Measurements from ENCODE around the gene LEPROT. TPM values are rescaled to one million over a fixed set of nuclear protein-coding genes. Genes with fewer than 3 reads are reported as not detected.
A peak's percentile ranks its signal among the peaks of the same experiment; 100 is the strongest.

The LEPROT gene
- total and polyA plus RNA-seq, 2 of the 8 experiments (the other 6 are each of a cell fraction or from before 2014, with no cell fraction given), result 25.7 to 27.2 TPM

DNA sequence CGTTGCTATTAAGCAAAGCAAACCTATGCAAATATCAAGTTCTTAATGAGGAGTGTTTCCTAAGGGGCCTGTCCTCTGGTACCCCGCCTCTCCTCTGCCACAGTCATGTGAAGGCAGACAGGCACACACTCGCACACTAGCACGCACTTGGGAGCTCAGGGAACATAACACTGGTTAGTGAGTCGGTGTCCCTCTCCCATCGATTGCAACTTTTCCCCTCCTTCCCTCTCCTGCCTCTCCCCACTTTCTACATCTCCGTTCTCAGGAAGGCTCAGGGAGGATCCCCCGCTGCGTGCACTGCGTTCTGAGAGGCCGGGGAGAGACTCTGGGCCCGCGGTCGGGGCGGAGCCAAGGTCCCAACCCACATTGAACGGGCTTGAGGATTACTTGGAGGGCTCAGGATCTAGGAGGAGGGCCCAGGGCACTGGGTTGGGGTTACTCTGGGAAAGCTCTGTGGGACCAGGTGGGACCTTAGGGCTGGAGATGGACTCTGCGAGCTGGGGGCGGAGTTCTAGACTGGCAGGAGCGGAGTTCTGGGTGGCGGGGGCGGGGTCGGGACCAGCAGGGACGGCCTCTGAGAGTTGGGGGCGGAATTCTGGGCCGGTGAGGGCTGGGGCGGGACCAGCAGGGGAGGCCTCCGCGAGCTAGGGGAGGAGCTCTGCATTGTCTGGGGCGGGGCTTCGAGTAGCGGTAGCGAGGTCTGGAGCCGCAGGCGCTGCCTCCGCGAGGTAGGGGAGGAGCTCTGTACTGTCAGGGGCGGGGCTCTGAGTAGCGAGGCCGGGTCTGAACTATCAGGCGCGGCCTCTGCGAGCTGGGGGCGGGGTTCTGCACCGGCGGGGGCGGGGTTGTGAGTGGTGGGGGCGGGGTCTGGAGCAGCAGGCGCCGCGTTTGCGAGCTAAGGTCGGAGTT, 533 bp upstream of the LEPROT start (continued):
- TF ChIP-seq RXRA (IDR thresholded peaks at IDR 0.05; ENCODE audit: insufficient read depth, low read depth, low read length), result no peak
- TF ChIP-seq JUND (IDR thresholded peaks at IDR 0.05; ENCODE audit: low read length), result no peak
- TF ChIP-seq CHD2 (IDR thresholded peaks at IDR 0.05; ENCODE audit: low read length), result no peak
- TF ChIP-seq TAF1 (IDR thresholded peaks at IDR 0.05; ENCODE audit: low read depth, low read length), result peak; percentile 37; the same call in 1 of the 2 replicates
- TF ChIP-seq NRF1 (IDR thresholded peaks at IDR 0.05; ENCODE audit: low read depth, low read length), result no peak
- TF ChIP-seq, protein P1, sequence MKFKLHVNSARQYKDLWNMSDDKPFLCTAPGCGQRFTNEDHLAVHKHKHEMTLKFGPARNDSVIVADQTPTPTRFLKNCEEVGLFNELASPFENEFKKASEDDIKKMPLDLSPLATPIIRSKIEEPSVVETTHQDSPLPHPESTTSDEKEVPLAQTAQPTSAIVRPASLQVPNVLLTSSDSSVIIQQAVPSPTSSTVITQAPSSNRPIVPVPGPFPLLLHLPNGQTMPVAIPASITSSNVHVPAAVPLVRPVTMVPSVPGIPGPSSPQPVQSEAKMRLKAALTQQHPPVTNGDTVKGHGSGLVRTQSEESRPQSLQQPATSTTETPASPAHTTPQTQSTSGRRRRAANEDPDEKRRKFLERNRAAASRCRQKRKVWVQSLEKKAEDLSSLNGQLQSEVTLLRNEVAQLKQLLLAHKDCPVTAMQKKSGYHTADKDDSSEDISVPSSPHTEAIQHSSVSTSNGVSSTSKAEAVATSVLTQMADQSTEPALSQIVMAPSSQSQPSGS (IDR thresholded peaks at IDR 0.05; ENCODE audit: low read length), result no peak
- TF ChIP-seq BCL11A (IDR thresholded peaks at IDR 0.05; ENCODE audit: low read depth in 2 of 2, low read length in 2 of 2), result no peak
- no peak for TF ChIP-seq KDM5A (IDR thresholded peaks at IDR 0.05; ENCODE audit: low read length)
- TF ChIP-seq CTBP2 (IDR thresholded peaks at IDR 0.05; ENCODE audit: borderline replicate concordance, insufficient read depth, insufficient read length, low read length), result no peak
- no peak for TF ChIP-seq EZH2 (IDR thresholded peaks at IDR 0.05; ENCODE audit: low read depth, low read length, severe bottlenecking)
- TF ChIP-seq RNF2 (IDR thresholded peaks at IDR 0.05; ENCODE audit: borderline replicate concordance, low read depth, low read length, missing control alignments, poor library complexity, severe bottlenecking), result no peak
- TF ChIP-seq SP4 (IDR thresholded peaks at IDR 0.05; ENCODE audit: low read length), result no peak; the same call in 1 of the 2 replicates
- TF ChIP-seq, protein P2, sequence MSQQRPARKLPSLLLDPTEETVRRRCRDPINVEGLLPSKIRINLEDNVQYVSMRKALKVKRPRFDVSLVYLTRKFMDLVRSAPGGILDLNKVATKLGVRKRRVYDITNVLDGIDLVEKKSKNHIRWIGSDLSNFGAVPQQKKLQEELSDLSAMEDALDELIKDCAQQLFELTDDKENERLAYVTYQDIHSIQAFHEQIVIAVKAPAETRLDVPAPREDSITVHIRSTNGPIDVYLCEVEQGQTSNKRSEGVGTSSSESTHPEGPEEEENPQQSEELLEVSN (IDR thresholded peaks at IDR 0.05), result no peak
- TF ChIP-seq FOSL1 (IDR thresholded peaks at IDR 0.05; ENCODE audit: insufficient read depth, low read depth, low read length), result no peak
- no peak for TF ChIP-seq POLR2AphosphoS5 (IDR thresholded peaks at IDR 0.05; ENCODE audit: low read depth, low read length)
- TF ChIP-seq HDAC6 (IDR thresholded peaks at IDR 0.05; ENCODE audit: low read depth, low read length), result no peak
- TF ChIP-seq, protein P3, sequence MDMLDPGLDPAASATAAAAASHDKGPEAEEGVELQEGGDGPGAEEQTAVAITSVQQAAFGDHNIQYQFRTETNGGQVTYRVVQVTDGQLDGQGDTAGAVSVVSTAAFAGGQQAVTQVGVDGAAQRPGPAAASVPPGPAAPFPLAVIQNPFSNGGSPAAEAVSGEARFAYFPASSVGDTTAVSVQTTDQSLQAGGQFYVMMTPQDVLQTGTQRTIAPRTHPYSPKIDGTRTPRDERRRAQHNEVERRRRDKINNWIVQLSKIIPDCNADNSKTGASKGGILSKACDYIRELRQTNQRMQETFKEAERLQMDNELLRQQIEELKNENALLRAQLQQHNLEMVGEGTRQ (IDR thresholded peaks at IDR 0.05; ENCODE audit: low read length), result no peak
- TF ChIP-seq TEAD4 (IDR thresholded peaks at IDR 0.05; ENCODE audit: low read depth, low read length), result 0 out of 2 replicates have a peak, but pooled peaks have one; percentile 34
- no peak for TF ChIP-seq SIX5 (IDR thresholded peaks at IDR 0.05; ENCODE audit: low read depth, low read length)
- TF ChIP-seq SAP30 (IDR thresholded peaks at IDR 0.05; ENCODE audit: insufficient read depth, insufficient replicate concordance, low read length), result peak; percentile 80

Data from H1 (cell line).